ENCODE results near the gene TMEM244. TPM values are rescaled to one million over a fixed set of nuclear protein-coding genes. Genes with fewer than 3 reads are reported as not detected.

The TMEM244 gene
- total and polyA plus RNA-seq, 2 of the 4 experiments (the other 2 are of a cell fraction), result 0.21 to 0.36 TPM

DNA sequence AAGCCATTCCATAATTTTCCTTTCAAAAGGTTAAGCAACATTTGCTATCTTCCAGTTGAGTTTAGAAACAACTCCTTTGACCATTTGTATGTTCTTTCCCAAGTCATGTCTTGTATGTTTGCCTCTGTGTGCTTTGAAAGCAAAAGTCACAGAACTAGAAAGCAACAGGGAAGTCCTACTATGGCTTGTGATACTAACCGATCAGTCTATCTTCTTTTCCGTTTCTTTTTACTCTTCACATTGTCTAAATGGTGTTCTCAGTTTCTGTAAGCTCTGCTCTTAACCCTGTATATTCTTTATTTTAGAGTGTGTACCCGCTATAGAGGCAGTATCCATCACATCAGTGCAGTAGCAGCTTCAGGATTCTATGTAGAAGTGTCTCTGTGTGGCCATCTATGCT lies 32.9 kb downstream of the TMEM244 start:
- H3K27ac ChIP-seq (ENCODE audit: insufficient read depth, low read length), result no peak overlapping the region
- H3K56ac ChIP-seq (ENCODE audit: extremely low read depth, insufficient read depth, low read length), result no peak overlapping the region
- no peaks in the 10 kb centered on the region for H4K20me1 ChIP-seq (ENCODE audit: insufficient read depth, low read length)
- no CpG with 5 or more reads among the region's 3 CpGs for WGBS, 2 experiments (ENCODE audit: extremely low coverage in 2 of 2, insufficient read length in 1 of 2)
- H3K79me1 ChIP-seq (ENCODE audit: low read depth in 1 of 2, low read length in 2 of 2), result no peaks in the 10 kb centered on the region
- no peaks in the 10 kb centered on the region for H3K36me3 ChIP-seq (ENCODE audit: control insufficient read depth, insufficient read depth, low read length)
- no peak overlapping the region for H2BK5ac ChIP-seq (ENCODE audit: low read depth, low read length, poor library complexity, severe bottlenecking)
- H2BK20ac ChIP-seq (ENCODE audit: low read depth, low read length), result no peak overlapping the region
- no peak overlapping the region for H3K14ac ChIP-seq (replicated peaks; ENCODE audit: low read depth, low read length)
- no peaks in the 10 kb centered on the region for H3K4me1 ChIP-seq (ENCODE audit: control insufficient read depth, insufficient read depth, low read length)
- H3K9me1 ChIP-seq (ENCODE audit: insufficient read depth, low read length), result no peaks in the 10 kb centered on the region
- no peak overlapping the region for H3K4ac ChIP-seq (ENCODE audit: low read depth, low read length)
- no TSS peak for BruUV-seq (replicated peaks)
- no peak overlapping the region for H2BK120ac ChIP-seq (ENCODE audit: low read depth, low read length)
- no peak overlapping the region for H4K8ac ChIP-seq (ENCODE audit: low read depth in 2 of 2, low read length in 2 of 2)
- 0 out of 2 replicates have a peak overlapping the region, but pooled peaks have one; percentile 48 for H3K23ac ChIP-seq (ENCODE audit: low read depth, low read length)
- intact Hi-C loops (cut with micrococcal nuclease), result no loop called here
- dilution Hi-C loops (cut with HindIII; ENCODE audit: low sequenced_read_pairs, unreplicated experiment), result no loop called here
- no peak overlapping the region for H3K9ac ChIP-seq (ENCODE audit: low read depth, low read length)
- ChIA-PET CTCF (no interaction called here), POLR2A (ENCODE audit: unreplicated experiment) (no interaction called here)
- H4K91ac ChIP-seq (ENCODE audit: insufficient read depth, low read depth, low read length), result no peak overlapping the region
- H2BK15ac ChIP-seq (ENCODE audit: low read depth, low read length), result no peak overlapping the region
- DNase-seq (no peak), ATAC-seq (ENCODE audit: low read depth) (no peak)
- no peaks in the 10 kb centered on the region for H3K27me3 ChIP-seq (ENCODE audit: control insufficient read depth, insufficient read depth, low read length)
- no peak overlapping the region for H3K4me2 ChIP-seq (ENCODE audit: low read depth, low read length)
- H4K5ac ChIP-seq (ENCODE audit: low read depth, low read length), result no peak overlapping the region
- H3K4me3 ChIP-seq (ENCODE audit: insufficient read depth, low read depth, low read length), result no peak overlapping the region
- H2AK5ac ChIP-seq (ENCODE audit: low read depth, low read length), result no peak overlapping the region
- H3K9me3 ChIP-seq (ENCODE audit: control insufficient read depth, insufficient read depth, low read length), result no peaks in the 10 kb centered on the region
- TF ChIP-seq SMC3 (IDR thresholded peaks at IDR 0.05; ENCODE audit: low read depth, low read length) (no peak), RAD21 (IDR thresholded peaks at IDR 0.05; ENCODE audit: low read length) (no peak)
- H3K18ac ChIP-seq (ENCODE audit: low read depth, low read length), result no peak overlapping the region
- no peak overlapping the region for H2AK9ac ChIP-seq (replicated peaks; ENCODE audit: low read depth, low read length, poor library complexity)
- H2AFZ ChIP-seq (replicated peaks; ENCODE audit: low read length, poor library complexity), result no peak overlapping the region
- in situ Hi-C loops (cut with MboI; ENCODE audit: low sequenced_read_pairs), result no loop called here

All from IMR-90 (cell line).